Endothelial cell of umbilical vein (primary cell): ENCODE data around the gene PIMREG. TPM values are rescaled to one million over a fixed set of nuclear protein-coding genes. Genes with fewer than 3 reads are reported as not detected.

Experiments used
- BruUV-seq: library from RNA; stranded (reverse); fragments of 400-500 nt; replicated peaks from 2 replicates; lab custom pipeline; 2021; lab: Mats Ljungman, UMichigan
- CTCF ChIA-PET: fragments of 300-600, 350-600 bp; sonication (Branson Sonifier 250); formaldehyde crosslinking; loops from one replicate; lab custom pipeline; 2021; ENCODE audit warnings: antibody characterized with exemption, inconsistent platforms; lab: Charles Lee
- POLR2A ChIA-PET: fragments of 300-600, 350-600 bp; sonication (Branson Sonifier 250); formaldehyde crosslinking; loops from one replicate; lab custom pipeline; 2021; ENCODE audit warnings: antibody characterized with exemption, inconsistent platforms; lab: Charles Lee
- DNase-seq: peaks from one replicate; pipeline ENCODE4 v3.0.0-alpha.2; 2011; ENCODE audit warnings: low read depth, low spot score
- FAIRE-seq: peaks from 2 replicates; lab custom pipeline; 2011; peaks lifted over from hg19 to GRCh38; lab: Jason Lieb, UNC
- H2AFZ ChIP-seq: 2 replicates; pipeline ENCODE4 v1.6.0; 2012; ENCODE audit warnings: low read depth, low read length, control low read depth, inconsistent platforms
- H3K27ac ChIP-seq: 2 replicates; pipeline ENCODE4 v1.5.1; 2011; ENCODE audit warnings: low read depth, mild to moderate bottlenecking, control low read depth, low read length, moderate library complexity; ENCODE audit not compliant: insufficient read depth
- H3K27me3 ChIP-seq, 2 experiments: 2 replicates each; pipeline versions ENCODE4 v1.6.0 to v1.6.1; 2011; ENCODE audit warnings: low read length in 2 of 2, mixed read lengths in 1 of 2; ENCODE audit not compliant: control insufficient read depth in 2 of 2, insufficient read depth in 2 of 2
- H3K36me3 ChIP-seq, 2 experiments: 2 replicates in 1 of 2; 3 replicates in 1 of 2; pipeline ENCODE4 v1.5.1; 2011; ENCODE audit warnings: low read length in 2 of 2, mild to moderate bottlenecking in 1 of 2, moderate library complexity in 1 of 2; ENCODE audit not compliant: control insufficient read depth in 2 of 2, insufficient read depth in 2 of 2; ENCODE audit errors: extremely low read depth in 1 of 2
- H3K4me1 ChIP-seq: 3 replicates; pipeline ENCODE4 v1.5.1; 2011; ENCODE audit warnings: mild to moderate bottlenecking, low read length; ENCODE audit not compliant: control insufficient read depth, insufficient read depth; ENCODE audit errors: extremely low read depth
- H3K4me2 ChIP-seq: 2 replicates; pipeline ENCODE4 v1.6.1; 2011; ENCODE audit warnings: low read length, control low read depth, mixed read lengths; ENCODE audit not compliant: insufficient read depth
- H3K4me3 ChIP-seq, 3 experiments: fragments of 200-600 bp in 1 of 3; sonication (generic), shearing (Covaris generic) in 1 of 3; replicated peaks in 1 of 3; 2 replicates each; pipeline ENCODE4 v1.5.1; 2011 to 2016; ENCODE audit warnings: control low read depth in 3 of 3, low read length in 3 of 3, mild to moderate bottlenecking in 2 of 3, inconsistent platforms in 1 of 3, low read depth in 1 of 3, moderate library complexity in 1 of 3; ENCODE audit not compliant: insufficient read depth in 1 of 3
- H3K79me2 ChIP-seq: 2 replicates; pipeline ENCODE4 v1.6.0; 2012; ENCODE audit warnings: low read length, inconsistent platforms; ENCODE audit not compliant: control insufficient read depth, insufficient read depth
- H3K9ac ChIP-seq: replicated peaks from 2 replicates; pipeline ENCODE3; 2011; ENCODE audit warnings: low read length, control low read depth; ENCODE audit not compliant: insufficient read depth; ENCODE audit errors: extremely low read depth
- H3K9me1 ChIP-seq: replicated peaks from 3 replicates; pipeline ENCODE4 v1.6.0; 2011; ENCODE audit warnings: mild to moderate bottlenecking, low read length; ENCODE audit not compliant: control insufficient read depth, insufficient read depth; ENCODE audit errors: extremely low read depth
- H3K9me3 ChIP-seq: replicated peaks from 2 replicates; pipeline ENCODE4 v1.5.1; 2012; ENCODE audit warnings: low read length, inconsistent platforms; ENCODE audit not compliant: control insufficient read depth, insufficient read depth
- H4K20me1 ChIP-seq: replicated peaks from 2 replicates; pipeline ENCODE3; 2011; ENCODE audit warnings: mild to moderate bottlenecking, low read length; ENCODE audit not compliant: control insufficient read depth, insufficient read depth; ENCODE audit errors: extremely low read depth
- EZH2 ChIP-seq: IDR thresholded peaks from 2 replicates; pipeline ENCODE4 v1.6.1; 2012; ENCODE audit warnings: borderline replicate concordance, low read depth, mild to moderate bottlenecking, moderate library complexity, low read length, inconsistent platforms; ENCODE audit not compliant: severe bottlenecking
- FOS ChIP-seq: IDR thresholded peaks from 2 replicates; pipeline ENCODE4 v1.6.1; 2011; ENCODE audit warnings: mild to moderate bottlenecking, low read length, moderate library complexity, borderline replicate concordance; ENCODE audit not compliant: insufficient read depth
- GATA2 ChIP-seq: IDR thresholded peaks from 2 replicates; pipeline ENCODE4 v1.7.0; 2011; ENCODE audit warnings: low read depth, mild to moderate bottlenecking, moderate library complexity, mixed read lengths, low read length; ENCODE audit not compliant: insufficient read length, insufficient read depth
- JUN ChIP-seq: IDR thresholded peaks from 2 replicates; pipeline ENCODE4 v1.6.1; 2011; ENCODE audit warnings: borderline replicate concordance, low read depth; ENCODE audit not compliant: insufficient read length, insufficient read depth
- MAX ChIP-seq: IDR thresholded peaks from 2 replicates; pipeline ENCODE4 v1.6.1; 2011; ENCODE audit not compliant: insufficient read depth, insufficient read length
- MYC ChIP-seq: IDR thresholded peaks from one replicate; pipeline ENCODE4 v1.6.1; 2011; ENCODE audit warnings: mild to moderate bottlenecking, low read depth, low read length
- POLR2A ChIP-seq: IDR thresholded peaks from 2 replicates; pipeline ENCODE4 v1.6.1; 2012; ENCODE audit warnings: low read depth, mild to moderate bottlenecking, control low read depth, low read length
- dilution Hi-C: fragments of 300-500 bp; cut with MboI; formaldehyde crosslinking; loops from one replicate; pipeline ENCODE4 v1.15.0; 2019; ENCODE audit warnings: low sequenced_read_pairs; ENCODE audit not compliant: extremely low pct_ligation_motif_present
- intact Hi-C: fragments of 100-400 bp; cut with micrococcal nuclease; formaldehyde crosslinking; loops from one replicate; pipeline ENCODE4 v1.10.0; 2022
- polyA plus RNA-seq, 4 experiments: library from polyadenylated mRNA; depleted of rRNA in 3 of 4; stranded (reverse) in 3 of 4; unstranded in 1 of 4; fragments of >200 nt; gene quantifications; 2 replicates each; pipeline versions ENCODE4 v1.2.1 to v1.2.3, GENCODE V29; 2011 to 2012; ENCODE audit warnings: missing spikeins in 1 of 4
- total RNA-seq: library from RNA; stranded (reverse); gene quantifications from 2 replicates; pipeline ENCODE4 v1.2.3, GENCODE V29; 2021

Gene PIMREG
- total and polyA plus RNA-seq, 2 donors (not counting 3 experiments of a cell fraction or from before 2014, with no cell fraction given): 26.3 to 37.7 TPM

GRCh38 chr17:6487251-6488007 lies 43.2 kb downstream of the PIMREG start:
- H3K4me2 ChIP-seq: no peak overlapping the region
- BruUV-seq: no TSS peak
- H3K9me3 ChIP-seq: no peaks in the 10 kb centered on the region
- no peak overlapping the region for H3K9ac ChIP-seq
- no peaks in the 10 kb centered on the region for H4K20me1 ChIP-seq
- ChIA-PET POLR2A (no interaction called here), CTCF (interaction anchor here (4.8 kb wide), 1 partner anchor 15 kb away, joined by 37 read pairs; no protein-coding TSS in a partner anchor)
- dilution Hi-C loops: no loop called here
- intact Hi-C loops: no loop called here
- H3K27ac ChIP-seq: no peak overlapping the region
- H2AFZ ChIP-seq: no peak overlapping the region
- H3K27me3 ChIP-seq: no peaks in the 10 kb centered on the region
- H3K4me1 ChIP-seq: no peaks in the 10 kb centered on the region
- no peaks in the 10 kb centered on the region for H3K9me1 ChIP-seq
- DNase-seq (no peak), FAIRE-seq (no peak)
- H3K79me2 ChIP-seq: no peaks in the 10 kb centered on the region
- H3K4me3 ChIP-seq: no peak overlapping the region
- no peak for TF ChIP-seq POLR2A
- TF ChIP-seq MAX: no peak
- TF ChIP-seq MYC: no peak
- TF ChIP-seq GATA2: no peak
- no peak for TF ChIP-seq EZH2
- TF ChIP-seq JUN: no peak
- H3K36me3 ChIP-seq: no peaks in the 10 kb centered on the region

GRCh38 chr17:6488008-6488539 lies 43.8 kb downstream of the PIMREG start:
- Histone ChIP-seq H3K9ac (no peak overlapping the region), H3K4me3 (no peak overlapping the region), H3K27me3 (no peaks in the 10 kb centered on the region), H3K4me1 (no peaks in the 10 kb centered on the region), H2AFZ (no peak overlapping the region), H3K79me2 (no peaks in the 10 kb centered on the region), H3K36me3 (no peaks in the 10 kb centered on the region), H3K4me2 (no peak overlapping the region), H3K27ac (no peak overlapping the region), H3K9me3 (no peaks in the 10 kb centered on the region), H3K9me1 (no peaks in the 10 kb centered on the region), H4K20me1 (no peaks in the 10 kb centered on the region)
- dilution Hi-C loops (no loop called here), intact Hi-C loops (no loop called here)
- CTCF ChIA-PET: interaction anchor here (1.7 to 4.8 kb wide), 2 partner anchors 15 to 16 kb away, joined by 7 to 37 read pairs; no protein-coding TSS in a partner anchor
- no TSS peak for BruUV-seq
- DNase-seq (no peak), FAIRE-seq (no peak)
- POLR2A ChIA-PET: no interaction called here
- no peak for TF ChIP-seq JUN
- no peak for TF ChIP-seq POLR2A
- no peak for TF ChIP-seq FOS
- TF ChIP-seq MAX: no peak
- no peak for TF ChIP-seq EZH2
- TF ChIP-seq GATA2: no peak
- TF ChIP-seq MYC: no peak
